ENCODE measurements around the gene SCMH1. TPM values are rescaled to one million over a fixed set of nuclear protein-coding genes. Genes with fewer than 3 reads are reported as not detected.

Gene SCMH1
- total RNA-seq, 1 experiment from 2014 or later = 16.5 TPM

DNA sequence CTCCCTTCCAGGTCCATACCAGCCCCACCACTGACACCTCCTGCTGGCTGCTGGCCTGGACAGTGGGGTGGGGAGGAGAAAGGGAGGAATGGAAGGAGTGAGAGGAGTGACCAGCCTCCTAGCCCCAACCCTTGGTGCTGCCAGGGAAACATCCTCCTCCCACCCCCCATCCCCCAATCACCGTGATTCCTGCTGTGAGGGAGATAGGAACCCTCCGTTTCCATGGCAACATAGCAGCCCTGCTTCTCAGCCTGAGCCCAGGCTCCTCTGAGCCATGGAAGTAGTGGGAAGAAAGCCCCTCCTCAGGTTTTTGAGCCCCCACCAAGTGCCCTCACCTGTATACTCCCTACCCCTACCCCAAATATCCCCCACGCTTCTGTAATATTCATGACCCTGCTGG lies 44.4 kb upstream of the SCMH1 start:
- Histone ChIP-seq H2BK20ac (ENCODE audit: low read depth, low read length, poor library complexity, severe bottlenecking) (no peak overlapping the region), H4K20me1 (ENCODE audit: control insufficient read depth, insufficient read depth, insufficient read length) (no peaks in the 10 kb centered on the region), H2AFZ (ENCODE audit: low read length) (no peak overlapping the region), H3K56ac (ENCODE audit: insufficient read length, low read depth, low read length) (no peak overlapping the region), H4K5ac (ENCODE audit: insufficient read length, low read depth, low read length) (no peak overlapping the region), H3K14ac (ENCODE audit: insufficient read depth, low read length) (no peak overlapping the region), H3K18ac (ENCODE audit: insufficient read length, low read depth, low read length) (no peak overlapping the region), H3K9me3 (ENCODE audit: control insufficient read depth, low read depth, low read length) (no peaks in the 10 kb centered on the region), H3K4me1 (ENCODE audit: insufficient read depth, low read length) (no peaks in the 10 kb centered on the region; the same call in 1 of the 2 replicates), H3K9ac (ENCODE audit: extremely low read depth, insufficient read length, low read length) (no peak overlapping the region), H3K27ac (ENCODE audit: insufficient read length, low read depth, low read length) (no peak overlapping the region), H2AK5ac (ENCODE audit: insufficient read length, low read length) (no peak overlapping the region), H3K27me3 (ENCODE audit: insufficient read depth, low read length) (no peaks in the 10 kb centered on the region; the same call in 1 of the 2 replicates), H4K8ac (replicated peaks; ENCODE audit: insufficient read length, low read depth, low read length) (no peak overlapping the region), H2BK15ac (ENCODE audit: low read depth, low read length) (no peak overlapping the region), H3K23me2 (ENCODE audit: insufficient read length, low read depth, low read length, poor library complexity, severe bottlenecking) (no peaks in the 10 kb centered on the region), H3K23ac (ENCODE audit: insufficient read length, low read depth, low read length) (no peak overlapping the region), H3K79me2 (ENCODE audit: insufficient read depth, low read length) (no peaks in the 10 kb centered on the region), H2BK12ac (ENCODE audit: insufficient read length, low read depth, low read length) (no peak overlapping the region), H3T11ph (ENCODE audit: low read length) (no peak overlapping the region), H2BK5ac (ENCODE audit: insufficient read length, low read length) (no peak overlapping the region), H3K4me2 (ENCODE audit: insufficient read depth, insufficient read length, low read length) (no peak overlapping the region), H4K91ac (ENCODE audit: insufficient read length, low read depth, low read length) (no peak overlapping the region), H3K4ac (ENCODE audit: low read depth, low read length) (no peak overlapping the region), H2BK120ac (ENCODE audit: low read depth, low read length, poor library complexity, severe bottlenecking) (no peak overlapping the region), H3K79me1 (ENCODE audit: insufficient read depth, low read depth, low read length, poor library complexity, severe bottlenecking) (no peaks in the 10 kb centered on the region)
- Mint-ChIP-seq H3K27me3 (ENCODE audit: low read depth) (peaks cover 82% of the 10 kb centered on the region), H3K4me1 (peaks cover 19 to 31% of the 10 kb centered on the region in 2 experiments), H3K36me3 (ENCODE audit: insufficient read depth in 1 of 3, low read depth in 3 of 3) (no peaks in the 10 kb centered on the region), H3K9me3 (no peaks in the 10 kb centered on the region), H3K4me3 (no peak overlapping the region), H3K27ac (no peak overlapping the region)
- DNase-seq = peak; percentile 57
- TF ChIP-seq, protein P1, sequence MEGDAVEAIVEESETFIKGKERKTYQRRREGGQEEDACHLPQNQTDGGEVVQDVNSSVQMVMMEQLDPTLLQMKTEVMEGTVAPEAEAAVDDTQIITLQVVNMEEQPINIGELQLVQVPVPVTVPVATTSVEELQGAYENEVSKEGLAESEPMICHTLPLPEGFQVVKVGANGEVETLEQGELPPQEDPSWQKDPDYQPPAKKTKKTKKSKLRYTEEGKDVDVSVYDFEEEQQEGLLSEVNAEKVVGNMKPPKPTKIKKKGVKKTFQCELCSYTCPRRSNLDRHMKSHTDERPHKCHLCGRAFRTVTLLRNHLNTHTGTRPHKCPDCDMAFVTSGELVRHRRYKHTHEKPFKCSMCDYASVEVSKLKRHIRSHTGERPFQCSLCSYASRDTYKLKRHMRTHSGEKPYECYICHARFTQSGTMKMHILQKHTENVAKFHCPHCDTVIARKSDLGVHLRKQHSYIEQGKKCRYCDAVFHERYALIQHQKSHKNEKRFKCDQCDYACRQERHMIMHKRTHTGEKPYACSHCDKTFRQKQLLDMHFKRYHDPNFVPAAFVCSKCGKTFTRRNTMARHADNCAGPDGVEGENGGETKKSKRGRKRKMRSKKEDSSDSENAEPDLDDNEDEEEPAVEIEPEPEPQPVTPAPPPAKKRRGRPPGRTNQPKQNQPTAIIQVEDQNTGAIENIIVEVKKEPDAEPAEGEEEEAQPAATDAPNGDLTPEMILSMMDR (conservative IDR thresholded peaks at IDR 0.05) = no peak
- no CpG with 5 or more reads among the region's 3 CpGs for WGBS (ENCODE audit: extremely low coverage, insufficient read length, low lambda C conversion rate)

Measured in H9 (cell line).